Measurements from ENCODE around the gene CIRBP.

The CIRBP gene

DNA sequence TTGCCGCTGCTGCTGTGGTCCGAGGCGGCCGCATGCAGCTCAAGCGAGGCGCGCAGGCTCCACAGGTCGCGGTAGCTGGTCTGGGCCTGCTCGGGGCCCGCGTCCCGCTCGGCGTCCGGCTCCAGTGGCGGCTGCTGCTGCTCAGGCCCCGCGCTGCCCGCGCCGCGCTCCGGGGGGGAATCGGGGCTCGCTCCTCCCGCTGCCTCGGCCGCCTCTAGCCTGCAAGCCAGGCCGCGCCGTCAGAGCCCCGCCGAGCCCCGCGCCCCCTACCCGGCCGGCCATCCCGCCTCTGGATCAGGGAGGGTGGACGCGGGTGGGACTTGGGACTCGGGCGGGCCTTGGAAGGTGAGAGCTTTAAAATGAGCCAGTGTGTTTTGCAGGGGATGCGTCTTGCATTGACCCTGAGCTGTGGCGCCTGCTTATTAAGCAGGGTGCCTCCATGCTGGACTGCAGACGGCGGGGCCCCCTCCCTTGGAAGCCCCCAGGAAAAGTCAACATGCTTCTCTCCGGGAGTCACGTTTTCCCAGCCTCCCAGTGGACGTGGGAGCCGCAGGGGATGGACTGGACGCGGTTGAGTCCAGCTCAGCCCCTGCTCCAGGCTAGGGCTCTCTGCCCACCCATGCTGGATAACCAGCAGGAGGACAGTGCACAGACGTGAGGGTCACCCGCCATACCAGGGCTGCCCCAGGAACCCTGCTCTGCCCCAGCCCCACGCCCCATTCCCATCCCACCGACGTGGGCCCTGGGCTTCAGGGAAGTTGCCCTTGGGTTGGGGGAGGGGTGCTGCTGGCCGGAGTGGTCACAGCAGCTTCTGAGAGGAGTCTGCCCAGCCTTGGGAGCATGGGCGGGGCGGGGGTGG is 39.0 kb upstream of the CIRBP start:
- Histone ChIP-seq H3K56ac (ENCODE audit: low read length) (no peak overlapping the region), H3K79me2 (ENCODE audit: control insufficient read depth, insufficient read depth, low read length) (no peaks in the 10 kb centered on the region), H3K18ac (ENCODE audit: low read length) (no peak overlapping the region), H4K5ac (ENCODE audit: low read length) (no peak overlapping the region), H4K8ac (ENCODE audit: low read depth, low read length) (no peak overlapping the region), H3K79me1 (ENCODE audit: low read length) (no peaks in the 10 kb centered on the region), H3K36me3 (ENCODE audit: control insufficient read depth, insufficient read depth, low read length) (no peaks in the 10 kb centered on the region), H2BK15ac (replicated peaks; ENCODE audit: low read depth) (no peak overlapping the region), H3K27ac (ENCODE audit: low read depth, low read length) (peak overlapping the region; percentile 3), H3K4me1 (ENCODE audit: control insufficient read depth, low read depth, low read length) (no peaks in the 10 kb centered on the region), H3K23ac (ENCODE audit: low read length) (no peak overlapping the region), H3K4me3 (ENCODE audit: low read length) (no peak overlapping the region), H2BK5ac (ENCODE audit: low read length) (no peak overlapping the region), H3K4me2 (ENCODE audit: low read length) (no peak overlapping the region), H2BK120ac (ENCODE audit: low read depth, low read length) (no peak overlapping the region), H2AK5ac (ENCODE audit: low read length) (no peak overlapping the region), H3K27me3 (ENCODE audit: insufficient read depth, low read length, poor library complexity) (no peaks in the 10 kb centered on the region), H3K9ac (ENCODE audit: low read length) (no peak overlapping the region), H3K4ac (ENCODE audit: low read depth, low read length) (no peak overlapping the region)
- no peak for DNase-seq
- no CpG with 5 or more reads among the region's 61 CpGs for WGBS (ENCODE audit: extremely low coverage, insufficient coverage, low lambda C conversion rate)

GRCh38 chr19:1230783-1231489 is 38.2 kb upstream of the CIRBP start:
- no peak overlapping the region for H4K5ac ChIP-seq (ENCODE audit: low read length)
- H2BK15ac ChIP-seq (replicated peaks; ENCODE audit: low read depth) = no peak overlapping the region
- no peak overlapping the region for H3K27ac ChIP-seq (ENCODE audit: low read depth, low read length)
- H4K8ac ChIP-seq (ENCODE audit: low read depth, low read length) = no peak overlapping the region
- H3K4me2 ChIP-seq (ENCODE audit: low read length) = no peak overlapping the region
- H3K4me3 ChIP-seq (ENCODE audit: low read length) = no peak overlapping the region
- H3K18ac ChIP-seq (ENCODE audit: low read length) = no peak overlapping the region
- H2BK120ac ChIP-seq (ENCODE audit: low read depth, low read length) = no peak overlapping the region
- no peak overlapping the region for H3K4ac ChIP-seq (ENCODE audit: low read depth, low read length)
- H3K36me3 ChIP-seq (ENCODE audit: control insufficient read depth, insufficient read depth, low read length) = no peaks in the 10 kb centered on the region
- H3K79me2 ChIP-seq (ENCODE audit: control insufficient read depth, insufficient read depth, low read length) = no peaks in the 10 kb centered on the region
- no peak overlapping the region for H2BK5ac ChIP-seq (ENCODE audit: low read length)
- H2AK5ac ChIP-seq (ENCODE audit: low read length) = no peak overlapping the region
- no peaks in the 10 kb centered on the region for H3K79me1 ChIP-seq (ENCODE audit: low read length)
- WGBS (ENCODE audit: extremely low coverage, insufficient coverage, low lambda C conversion rate) = no CpG with 5 or more reads among the region's 38 CpGs
- DNase-seq = peak; percentile 61
- no peak overlapping the region for H3K23ac ChIP-seq (ENCODE audit: low read length)
- H3K56ac ChIP-seq (ENCODE audit: low read length) = no peak overlapping the region
- no peaks in the 10 kb centered on the region for H3K4me1 ChIP-seq (ENCODE audit: control insufficient read depth, low read depth, low read length)
- H3K27me3 ChIP-seq (ENCODE audit: insufficient read depth, low read length, poor library complexity) = no peaks in the 10 kb centered on the region
- no peak overlapping the region for H3K9ac ChIP-seq (ENCODE audit: low read length)

GRCh38 chr19:1231729-1232637 is 37.1 kb upstream of the CIRBP start:
- Histone ChIP-seq H3K27ac (ENCODE audit: low read depth, low read length) (no peak overlapping the region), H3K18ac (ENCODE audit: low read length) (no peak overlapping the region), H2AK5ac (ENCODE audit: low read length) (no peak overlapping the region), H4K8ac (ENCODE audit: low read depth, low read length) (no peak overlapping the region), H3K4me1 (ENCODE audit: control insufficient read depth, low read depth, low read length) (no peaks in the 10 kb centered on the region), H3K79me1 (ENCODE audit: low read length) (no peaks in the 10 kb centered on the region), H3K79me2 (ENCODE audit: control insufficient read depth, insufficient read depth, low read length) (no peaks in the 10 kb centered on the region), H3K23ac (ENCODE audit: low read length) (no peak overlapping the region), H2BK120ac (ENCODE audit: low read depth, low read length) (no peak overlapping the region), H3K4me2 (ENCODE audit: low read length) (no peak overlapping the region), H2BK15ac (replicated peaks; ENCODE audit: low read depth) (no peak overlapping the region), H3K56ac (ENCODE audit: low read length) (no peak overlapping the region), H3K4me3 (ENCODE audit: low read length) (no peak overlapping the region), H4K5ac (ENCODE audit: low read length) (no peak overlapping the region), H3K4ac (ENCODE audit: low read depth, low read length) (no peak overlapping the region), H2BK5ac (ENCODE audit: low read length) (no peak overlapping the region), H3K36me3 (ENCODE audit: control insufficient read depth, insufficient read depth, low read length) (no peaks in the 10 kb centered on the region), H3K9ac (ENCODE audit: low read length) (no peak overlapping the region), H3K27me3 (ENCODE audit: insufficient read depth, low read length, poor library complexity) (no peaks in the 10 kb centered on the region)
- no peak for DNase-seq
- no CpG with 5 or more reads among the region's 15 CpGs for WGBS (ENCODE audit: extremely low coverage, insufficient coverage, low lambda C conversion rate)

DNA sequence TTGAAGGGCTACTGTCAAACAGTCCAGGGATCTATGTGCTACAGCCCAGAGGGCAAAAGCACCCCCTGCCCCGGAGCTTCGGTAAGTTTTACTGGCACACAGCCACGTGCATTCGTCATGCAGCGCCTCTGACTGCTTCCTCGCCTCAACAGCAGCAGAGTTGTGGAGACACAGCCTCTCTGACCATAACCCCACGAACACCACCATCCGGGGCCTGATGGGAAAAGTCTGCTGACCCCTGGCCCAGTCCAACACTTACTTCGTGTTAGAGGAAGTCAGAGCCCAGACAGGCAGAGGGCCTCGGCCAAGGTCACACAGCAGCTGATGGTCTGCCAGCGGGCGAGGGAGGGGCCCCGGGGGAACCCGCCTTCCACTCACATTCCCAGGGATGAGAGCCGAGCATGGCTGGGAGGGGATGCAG is 36.5 kb upstream of the CIRBP start:
- H2AK5ac ChIP-seq (ENCODE audit: low read length) = no peak overlapping the region
- no peak overlapping the region for H3K4ac ChIP-seq (ENCODE audit: low read depth, low read length)
- no CpG with 5 or more reads among the region's 15 CpGs for WGBS (ENCODE audit: extremely low coverage, insufficient coverage, low lambda C conversion rate)
- no peak overlapping the region for H3K18ac ChIP-seq (ENCODE audit: low read length)
- DNase-seq = no peak
- H3K56ac ChIP-seq (ENCODE audit: low read length) = no peak overlapping the region
- H3K79me1 ChIP-seq (ENCODE audit: low read length) = no peaks in the 10 kb centered on the region
- H4K5ac ChIP-seq (ENCODE audit: low read length) = no peak overlapping the region
- H3K36me3 ChIP-seq (ENCODE audit: control insufficient read depth, insufficient read depth, low read length) = no peaks in the 10 kb centered on the region
- H3K23ac ChIP-seq (ENCODE audit: low read length) = no peak overlapping the region
- no peak overlapping the region for H2BK5ac ChIP-seq (ENCODE audit: low read length)
- no peak overlapping the region for H3K27ac ChIP-seq (ENCODE audit: low read depth, low read length)
- H3K4me3 ChIP-seq (ENCODE audit: low read length) = no peak overlapping the region
- no peak overlapping the region for H2BK120ac ChIP-seq (ENCODE audit: low read depth, low read length)
- no peak overlapping the region for H2BK15ac ChIP-seq (replicated peaks; ENCODE audit: low read depth)
- no peaks in the 10 kb centered on the region for H3K79me2 ChIP-seq (ENCODE audit: control insufficient read depth, insufficient read depth, low read length)
- no peak overlapping the region for H3K9ac ChIP-seq (ENCODE audit: low read length)
- no peaks in the 10 kb centered on the region for H3K4me1 ChIP-seq (ENCODE audit: control insufficient read depth, low read depth, low read length)
- no peak overlapping the region for H4K8ac ChIP-seq (ENCODE audit: low read depth, low read length)
- no peaks in the 10 kb centered on the region for H3K27me3 ChIP-seq (ENCODE audit: insufficient read depth, low read length, poor library complexity)
- H3K4me2 ChIP-seq (ENCODE audit: low read length) = no peak overlapping the region

GRCh38 chr19:1233115-1233667 is 35.9 kb upstream of the CIRBP start:
- no peaks in the 10 kb centered on the region for H3K79me2 ChIP-seq (ENCODE audit: control insufficient read depth, insufficient read depth, low read length)
- no peak overlapping the region for H4K5ac ChIP-seq (ENCODE audit: low read length)
- no peak overlapping the region for H2BK5ac ChIP-seq (ENCODE audit: low read length)
- no peak overlapping the region for H3K4ac ChIP-seq (ENCODE audit: low read depth, low read length)
- H3K36me3 ChIP-seq (ENCODE audit: control insufficient read depth, insufficient read depth, low read length) = no peaks in the 10 kb centered on the region
- no peaks in the 10 kb centered on the region for H3K79me1 ChIP-seq (ENCODE audit: low read length)
- no peak overlapping the region for H3K4me3 ChIP-seq (ENCODE audit: low read length)
- no peaks in the 10 kb centered on the region for H3K27me3 ChIP-seq (ENCODE audit: insufficient read depth, low read length, poor library complexity)
- H3K4me2 ChIP-seq (ENCODE audit: low read length) = no peak overlapping the region
- H2BK120ac ChIP-seq (ENCODE audit: low read depth, low read length) = no peak overlapping the region
- H3K4me1 ChIP-seq (ENCODE audit: control insufficient read depth, low read depth, low read length) = no peaks in the 10 kb centered on the region
- H2BK15ac ChIP-seq (replicated peaks; ENCODE audit: low read depth) = no peak overlapping the region
- H3K56ac ChIP-seq (ENCODE audit: low read length) = no peak overlapping the region
- H3K9ac ChIP-seq (ENCODE audit: low read length) = no peak overlapping the region
- no CpG with 5 or more reads among the region's 24 CpGs for WGBS (ENCODE audit: extremely low coverage, insufficient coverage, low lambda C conversion rate)
- H2AK5ac ChIP-seq (ENCODE audit: low read length) = no peak overlapping the region
- DNase-seq = no peak
- no peak overlapping the region for H3K27ac ChIP-seq (ENCODE audit: low read depth, low read length)
- no peak overlapping the region for H4K8ac ChIP-seq (ENCODE audit: low read depth, low read length)
- no peak overlapping the region for H3K23ac ChIP-seq (ENCODE audit: low read length)
- no peak overlapping the region for H3K18ac ChIP-seq (ENCODE audit: low read length)
